IPS-NIHi11 (cell line): ENCODE results near the gene NSUN7.
"Not testable (repeated sequence)": the region's sequence is repeated elsewhere in the genome, so short reads cannot be mapped to it uniquely, and the experiment has no call there.

Experiments
- DNase-seq: peaks from one replicate; pipeline ENCODE4 v3.0.0; 2012; ENCODE audit warnings: mixed read lengths, low spot score

NSUN7 gene

GRCh38 chr4:40749717-40750460 is at the start of gene NSUN7:
Gene NSUN7, plus strand, starts transcription at chr4:40749955. Its CDS starts 739 bp downstream, at chr4:40750694.
- peak; percentile 86 for DNase-seq

GRCh38 chr4:40702137-40702799 is 47.5 kb upstream of the NSUN7 start:
- no peak for DNase-seq

- no peak for DNase-seq
Measured at GRCh38 chr4:40702800-40703151, 47.0 kb upstream of the NSUN7 start.

GRCh38 chr4:40704073-40704472 is 45.7 kb upstream of the NSUN7 start:
- DNase-seq, result no peak

GRCh38 chr4:40710484-40711254 is 39.1 kb upstream of the NSUN7 start:
- DNase-seq, result no peak

GRCh38 chr4:40713001-40713400 is 36.8 kb upstream of the NSUN7 start:
- not testable (repeated sequence) for DNase-seq

GRCh38 chr4:40713798-40714197 is 36.0 kb upstream of the NSUN7 start:
- DNase-seq, result no peak

- peak; percentile 77 for DNase-seq
Measured at GRCh38 chr4:40718586-40718985, 31.2 kb upstream of the NSUN7 start.

GRCh38 chr4:40719008-40719623 is 30.6 kb upstream of the NSUN7 start:
- DNase-seq, result peak; percentile 67

GRCh38 chr4:40720351-40720750 is 29.4 kb upstream of the NSUN7 start:
- no peak for DNase-seq

GRCh38 chr4:40720916-40721315 is 28.8 kb upstream of the NSUN7 start:
- DNase-seq, result no peak

- no peak for DNase-seq
Measured at GRCh38 chr4:40721730-40722171, 28.0 kb upstream of the NSUN7 start.

GRCh38 chr4:40722576-40723161 is 27.1 kb upstream of the NSUN7 start:
- DNase-seq, result no peak

GRCh38 chr4:40723728-40724127 is 26.0 kb upstream of the NSUN7 start:
- DNase-seq, result no peak

- DNase-seq, result no peak
Measured at GRCh38 chr4:40728333-40728732, 21.4 kb upstream of the NSUN7 start.

- DNase-seq, result no peak
Measured at GRCh38 chr4:40729555-40729954, 20.2 kb upstream of the NSUN7 start.

GRCh38 chr4:40730091-40730679 is 19.6 kb upstream of the NSUN7 start:
- no peak for DNase-seq

GRCh38 chr4:40731361-40731760 is 18.4 kb upstream of the NSUN7 start:
- no peak for DNase-seq

- DNase-seq, result no peak
Measured at GRCh38 chr4:40731792-40732245, 17.9 kb upstream of the NSUN7 start.

GRCh38 chr4:40733752-40734151 is 16.0 kb upstream of the NSUN7 start:
- DNase-seq, result no peak

GRCh38 chr4:40734497-40734896 is 15.3 kb upstream of the NSUN7 start:
- DNase-seq, result no peak

- DNase-seq, result peak; percentile 36
Measured at GRCh38 chr4:40736910-40737309, 12.8 kb upstream of the NSUN7 start.
